ACC112 (cell line): ENCODE data around the gene SGSH.
"Not testable (repeated sequence)": the region's sequence is repeated elsewhere in the genome, so short reads cannot be mapped to it uniquely, and the experiment has no call there.

Experiments used
- H2AFZ ChIP-seq: fragments of 200-600 bp; sonication (generic); one replicate; pipeline ENCODE4 v1.6.0; 2017; ENCODE audit warnings: antibody characterized with exemption, low read length; ENCODE audit not compliant: unreplicated experiment
- H3K27ac ChIP-seq: fragments of 200-600 bp; sonication (generic); 2 replicates; pipeline ENCODE4 v1.5.1; 2014; ENCODE audit warnings: low read depth, mild to moderate bottlenecking, antibody characterized with exemption, low read length, moderate library complexity
- H3K27me3 ChIP-seq: fragments of 200-600 bp; sonication (generic); 2 replicates; pipeline ENCODE4 v1.6.1; 2014; ENCODE audit warnings: mild to moderate bottlenecking, antibody characterized with exemption, low read length, moderate library complexity, mixed read lengths; ENCODE audit not compliant: insufficient read depth
- H3K36me3 ChIP-seq: fragments of 200-600 bp; sonication (generic); 2 replicates; pipeline ENCODE4 v1.6.1; 2016; ENCODE audit warnings: mild to moderate bottlenecking, antibody characterized with exemption, low read length, moderate library complexity, mixed read lengths; ENCODE audit not compliant: insufficient read depth
- H3K4me1 ChIP-seq: fragments of 200-600 bp; sonication (generic); one replicate; pipeline ENCODE4 v1.6.1; 2016; ENCODE audit warnings: low read length, mixed read lengths; ENCODE audit not compliant: insufficient read depth, unreplicated experiment, control insufficient read depth
- H3K4me3 ChIP-seq: fragments of 200-600 bp; sonication (generic); 2 replicates; pipeline ENCODE4 v1.5.1; 2014; ENCODE audit warnings: mild to moderate bottlenecking, low read depth, low read length
- H3K79me2 ChIP-seq: fragments of 200-600 bp; sonication (generic); one replicate; pipeline ENCODE4 v1.6.0; 2016; ENCODE audit warnings: low read length; ENCODE audit not compliant: control insufficient read depth, unreplicated experiment, insufficient read depth

Gene SGSH

GRCh38 chr17:80209765-80210164 lies 10.4 kb downstream of the SGSH start:
- Histone ChIP-seq H3K4me1 (peaks cover 5% of the 10 kb centered on the region), H2AFZ (no peak overlapping the region), H3K4me3 (no peak overlapping the region), H3K27me3 (no peaks in the 10 kb centered on the region), H3K36me3 (peaks cover 13% of the 10 kb centered on the region; the same call in 1 of the 2 replicates), H3K27ac (no peak overlapping the region), H3K79me2 (no peaks in the 10 kb centered on the region)

DNA sequence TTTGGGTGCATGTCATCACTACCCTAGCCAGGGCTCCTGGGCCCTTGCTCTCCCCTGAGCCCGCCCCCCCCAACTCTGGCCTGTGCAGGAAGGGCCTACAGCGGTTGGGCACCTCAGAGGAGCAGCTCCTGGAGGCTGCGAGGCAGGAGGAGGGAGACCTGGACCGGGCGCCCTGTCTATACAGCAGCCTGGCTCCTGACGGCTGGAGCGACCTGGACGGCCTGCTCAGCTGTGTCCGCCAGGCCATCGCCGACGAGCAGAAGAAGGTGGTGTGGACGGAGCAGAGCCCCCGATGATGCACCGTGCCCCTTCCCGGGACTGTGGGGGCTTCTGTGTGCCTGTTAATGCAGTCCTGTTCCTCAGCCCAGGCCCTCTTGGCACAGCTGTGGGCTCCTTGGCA lies 12.1 kb downstream of the SGSH start:
- Histone ChIP-seq H3K36me3 (peaks cover 13% of the 10 kb centered on the region; the same call in 1 of the 2 replicates), H3K27ac (no peak overlapping the region), H2AFZ (no peak overlapping the region), H3K4me3 (no peak overlapping the region), H3K27me3 (no peaks in the 10 kb centered on the region), H3K79me2 (no peaks in the 10 kb centered on the region), H3K4me1 (peaks cover 5% of the 10 kb centered on the region)

DNA sequence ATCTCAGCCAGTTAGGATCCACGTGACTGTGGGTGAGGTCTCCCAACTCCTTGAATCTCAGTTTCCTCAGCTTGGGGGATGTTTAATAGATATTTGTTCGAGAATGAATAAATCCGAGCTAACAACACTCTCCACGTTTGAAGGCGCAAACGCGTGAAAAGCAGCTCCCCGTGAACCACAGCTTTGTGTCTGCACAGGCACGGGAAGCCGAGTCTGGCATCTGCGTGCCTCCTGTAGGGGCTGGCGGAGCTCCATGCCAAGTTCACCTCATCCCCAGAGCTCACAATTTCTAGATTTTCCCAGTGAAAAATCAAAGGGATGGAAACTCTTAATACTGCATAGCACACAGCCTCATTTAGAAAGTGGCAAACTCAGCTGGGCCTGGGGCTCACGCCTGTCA lies 14.3 kb downstream of the SGSH start:
- Histone ChIP-seq H3K27ac (no peak overlapping the region), H2AFZ (no peak overlapping the region), H3K79me2 (no peaks in the 10 kb centered on the region), H3K36me3 (peaks cover 8% of the 10 kb centered on the region; the same call in 1 of the 2 replicates), H3K27me3 (no peaks in the 10 kb centered on the region), H3K4me3 (no peak overlapping the region), H3K4me1 (peaks cover 5% of the 10 kb centered on the region)

- Histone ChIP-seq H2AFZ (no peak overlapping the region), H3K36me3 (peaks cover 4% of the 10 kb centered on the region; the same call in 1 of the 2 replicates), H3K4me1 (peaks cover 5% of the 10 kb centered on the region), H3K27me3 (no peaks in the 10 kb centered on the region), H3K4me3 (no peak overlapping the region), H3K27ac (no peak overlapping the region), H3K79me2 (no peaks in the 10 kb centered on the region)
Observed at GRCh38 chr17:80204626-80205468, 15.3 kb downstream of the SGSH start.

- H3K79me2 ChIP-seq, result no peaks in the 10 kb centered on the region
- no peak overlapping the region for H2AFZ ChIP-seq
- peaks cover 5% of the 10 kb centered on the region for H3K4me1 ChIP-seq
- H3K36me3 ChIP-seq, result no peaks in the 10 kb centered on the region
- H3K27me3 ChIP-seq, result no peaks in the 10 kb centered on the region
- H3K27ac ChIP-seq, result no peak overlapping the region
- no peak overlapping the region for H3K4me3 ChIP-seq
Observed at GRCh38 chr17:80203471-80203963, 16.6 kb downstream of the SGSH start.

- no peaks in the 10 kb centered on the region for H3K36me3 ChIP-seq
Observed at GRCh38 chr17:80202197-80202596, 17.9 kb downstream of the SGSH start.

DNA sequence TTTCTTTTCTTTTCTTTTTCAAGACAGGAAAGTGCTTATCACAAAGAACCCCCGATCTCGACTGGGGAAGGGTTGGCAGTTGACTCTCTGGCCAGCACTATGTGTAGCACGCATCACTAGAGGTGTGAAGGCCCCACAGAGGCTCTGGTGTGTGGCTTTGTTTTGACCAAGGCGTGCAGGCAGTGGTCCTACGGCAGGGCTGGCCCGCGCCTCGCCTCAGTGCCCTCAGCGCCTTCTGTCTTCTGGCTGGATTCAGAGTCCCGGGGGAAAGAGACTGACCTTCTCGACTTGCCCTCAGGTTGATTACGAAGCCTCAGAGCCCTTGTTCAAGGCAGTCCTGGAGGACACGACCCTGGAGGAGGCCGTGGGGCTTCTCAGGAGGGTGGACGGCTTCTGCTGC lies 18.7 kb downstream of the SGSH start:
- Histone ChIP-seq H2AFZ (no peak overlapping the region), H3K27me3 (no peaks in the 10 kb centered on the region)

More at GRCh38 chr17:80202197-80202596, 17.9 kb downstream of the SGSH start:
- Histone ChIP-seq H3K4me1 (peaks cover 5% of the 10 kb centered on the region), H3K27me3 (no peaks in the 10 kb centered on the region), H3K79me2 (no peaks in the 10 kb centered on the region), H3K4me3 (no peak overlapping the region), H3K27ac (no peak overlapping the region), H2AFZ (no peak overlapping the region)

GRCh38 chr17:80199295-80199694 lies 20.8 kb downstream of the SGSH start:
- not testable (repeated sequence) for H3K27ac ChIP-seq, H3K36me3 ChIP-seq, H3K4me3 ChIP-seq, H3K4me1 ChIP-seq, H3K79me2 ChIP-seq, H2AFZ ChIP-seq, H3K27me3 ChIP-seq

More for the DNA sequence above, 18.7 kb downstream of the SGSH start:
- H3K27ac ChIP-seq, result no peak overlapping the region
- H3K79me2 ChIP-seq, result no peaks in the 10 kb centered on the region
- H3K4me1 ChIP-seq, result no peaks in the 10 kb centered on the region
- no peak overlapping the region for H3K4me3 ChIP-seq
- H3K36me3 ChIP-seq, result no peaks in the 10 kb centered on the region

- Histone ChIP-seq H3K27ac (no peak overlapping the region), H3K79me2 (no peaks in the 10 kb centered on the region), H2AFZ (no peak overlapping the region), H3K4me1 (no peaks in the 10 kb centered on the region), H3K36me3 (no peaks in the 10 kb centered on the region), H3K4me3 (no peak overlapping the region), H3K27me3 (no peaks in the 10 kb centered on the region)
Observed at GRCh38 chr17:80198144-80198661, 21.9 kb downstream of the SGSH start.

- Histone ChIP-seq H3K79me2 (no peaks in the 10 kb centered on the region), H3K4me3 (no peak overlapping the region), H3K36me3 (no peaks in the 10 kb centered on the region), H3K27me3 (no peaks in the 10 kb centered on the region), H3K27ac (no peak overlapping the region), H3K4me1 (no peaks in the 10 kb centered on the region), H2AFZ (no peak overlapping the region)
Observed at GRCh38 chr17:80196652-80197051, 23.5 kb downstream of the SGSH start.
